ENCODE data around the gene PHACTR1.

- TF ChIP-seq FOSL2 (IDR thresholded peaks at IDR 0.05; ENCODE audit: borderline replicate concordance, low read depth) (no peak), EZH2phosphoT487 (IDR thresholded peaks at IDR 0.05; ENCODE audit: borderline replicate concordance, low read depth) (no peak), CTCF (IDR thresholded peaks at IDR 0.05) (no peak), RAD21 (IDR thresholded peaks at IDR 0.05; ENCODE audit: low read length) (no peak), TAF1 (IDR thresholded peaks at IDR 0.05; ENCODE audit: borderline replicate concordance, low read depth, low read length) (no peak), RCOR1 (IDR thresholded peaks at IDR 0.05; ENCODE audit: low read length) (no peak)
Observed at GRCh38 chr6:12749531-12750379, 33.2 kb downstream of the PHACTR1 start.

Data from SK-N-SH (cell line).